Measurements from ENCODE around the gene PLD1.

DNA sequence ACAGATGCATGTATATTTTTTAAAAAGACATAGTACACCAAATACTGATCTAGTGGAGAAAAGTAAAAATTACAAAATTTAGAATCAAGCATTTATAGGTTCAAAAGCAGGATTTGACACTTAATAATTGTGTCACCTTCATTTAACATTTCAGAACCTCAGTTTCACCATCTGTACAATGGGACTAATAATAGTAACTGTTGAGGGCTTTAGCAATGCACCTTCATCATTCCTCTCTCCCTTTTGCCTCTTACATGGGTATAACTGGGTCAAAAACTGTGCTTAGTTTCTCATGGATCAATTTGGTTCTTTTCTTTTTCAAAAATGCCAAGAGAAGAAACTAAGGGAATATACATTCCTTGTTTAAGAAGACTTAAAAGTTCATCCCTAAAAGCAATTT is 27.4 kb upstream of the PLD1 start:
- TF ChIP-seq, protein P1, sequence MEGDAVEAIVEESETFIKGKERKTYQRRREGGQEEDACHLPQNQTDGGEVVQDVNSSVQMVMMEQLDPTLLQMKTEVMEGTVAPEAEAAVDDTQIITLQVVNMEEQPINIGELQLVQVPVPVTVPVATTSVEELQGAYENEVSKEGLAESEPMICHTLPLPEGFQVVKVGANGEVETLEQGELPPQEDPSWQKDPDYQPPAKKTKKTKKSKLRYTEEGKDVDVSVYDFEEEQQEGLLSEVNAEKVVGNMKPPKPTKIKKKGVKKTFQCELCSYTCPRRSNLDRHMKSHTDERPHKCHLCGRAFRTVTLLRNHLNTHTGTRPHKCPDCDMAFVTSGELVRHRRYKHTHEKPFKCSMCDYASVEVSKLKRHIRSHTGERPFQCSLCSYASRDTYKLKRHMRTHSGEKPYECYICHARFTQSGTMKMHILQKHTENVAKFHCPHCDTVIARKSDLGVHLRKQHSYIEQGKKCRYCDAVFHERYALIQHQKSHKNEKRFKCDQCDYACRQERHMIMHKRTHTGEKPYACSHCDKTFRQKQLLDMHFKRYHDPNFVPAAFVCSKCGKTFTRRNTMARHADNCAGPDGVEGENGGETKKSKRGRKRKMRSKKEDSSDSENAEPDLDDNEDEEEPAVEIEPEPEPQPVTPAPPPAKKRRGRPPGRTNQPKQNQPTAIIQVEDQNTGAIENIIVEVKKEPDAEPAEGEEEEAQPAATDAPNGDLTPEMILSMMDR (IDR thresholded peaks at IDR 0.05): no peak
- TF ChIP-seq POLR2A (IDR thresholded peaks at IDR 0.05) (no peak), POLR2AphosphoS5 (IDR thresholded peaks at IDR 0.05) (no peak)
